WI38 (cell line): ENCODE measurements around the gene ZNF513.

Source experiments
- H3K4me3 ChIP-seq: 2 replicates; pipeline ENCODE4 v1.5.1; 2011; ENCODE audit warnings: low read depth, mild to moderate bottlenecking, control low read depth, low read length
- CTCF ChIP-seq: IDR thresholded peaks from 2 replicates; pipeline ENCODE4 v1.5.1; 2012; ENCODE audit warnings: low read depth, mild to moderate bottlenecking, control low read depth, low read length

ZNF513 gene

GRCh38 chr2:27351802-27352598, 28.5 kb downstream of the ZNF513 start:
- TF ChIP-seq CTCF = no peak
- H3K4me3 ChIP-seq = no peak overlapping the region

- no peak overlapping the region for H3K4me3 ChIP-seq
- no peak for TF ChIP-seq CTCF
These were observed 30.3 kb downstream of the ZNF513 start for GRCh38 chr2:27350106-27350693.

GRCh38 chr2:27347641-27348040, 32.9 kb downstream of the ZNF513 start:
- no peak overlapping the region for H3K4me3 ChIP-seq
- TF ChIP-seq CTCF = no peak

- H3K4me3 ChIP-seq = no peak overlapping the region
- TF ChIP-seq CTCF = no peak
These were observed 44.4 kb downstream of the ZNF513 start for GRCh38 chr2:27336173-27336572.

GRCh38 chr2:27335311-27335710, 45.2 kb downstream of the ZNF513 start:
- no peak for TF ChIP-seq CTCF
- no peak overlapping the region for H3K4me3 ChIP-seq
